Measurements from ENCODE around the gene ALK.

GRCh38 chr2:29917781-29918180 is 3.6 kb downstream of the ALK start:
- TF ChIP-seq, protein P1, sequence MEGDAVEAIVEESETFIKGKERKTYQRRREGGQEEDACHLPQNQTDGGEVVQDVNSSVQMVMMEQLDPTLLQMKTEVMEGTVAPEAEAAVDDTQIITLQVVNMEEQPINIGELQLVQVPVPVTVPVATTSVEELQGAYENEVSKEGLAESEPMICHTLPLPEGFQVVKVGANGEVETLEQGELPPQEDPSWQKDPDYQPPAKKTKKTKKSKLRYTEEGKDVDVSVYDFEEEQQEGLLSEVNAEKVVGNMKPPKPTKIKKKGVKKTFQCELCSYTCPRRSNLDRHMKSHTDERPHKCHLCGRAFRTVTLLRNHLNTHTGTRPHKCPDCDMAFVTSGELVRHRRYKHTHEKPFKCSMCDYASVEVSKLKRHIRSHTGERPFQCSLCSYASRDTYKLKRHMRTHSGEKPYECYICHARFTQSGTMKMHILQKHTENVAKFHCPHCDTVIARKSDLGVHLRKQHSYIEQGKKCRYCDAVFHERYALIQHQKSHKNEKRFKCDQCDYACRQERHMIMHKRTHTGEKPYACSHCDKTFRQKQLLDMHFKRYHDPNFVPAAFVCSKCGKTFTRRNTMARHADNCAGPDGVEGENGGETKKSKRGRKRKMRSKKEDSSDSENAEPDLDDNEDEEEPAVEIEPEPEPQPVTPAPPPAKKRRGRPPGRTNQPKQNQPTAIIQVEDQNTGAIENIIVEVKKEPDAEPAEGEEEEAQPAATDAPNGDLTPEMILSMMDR (IDR thresholded peaks at IDR 0.05), result no peak
- TF ChIP-seq POLR2A (IDR thresholded peaks at IDR 0.05) (no peak), EP300 (IDR thresholded peaks at IDR 0.05) (no peak)

Data from sigmoid colon (tissue), 4 donors.